ENCODE data around the gene CALY.

- TF ChIP-seq CTCF (IDR thresholded peaks at IDR 0.05) = no peak
- TF ChIP-seq POLR2AphosphoS5 (IDR thresholded peaks at IDR 0.05; ENCODE audit: low read depth, low read length) = no peak; the same call in 1 of the 2 replicates
These were observed 25.2 kb upstream of the CALY start for GRCh38 chr10:133361773-133362441.
